Loucy (cell line): ENCODE data around the gene PTGDS.

Experiments
- EZH2phosphoT487 ChIP-seq: fragments of 200-600 bp; IDR thresholded peaks from 2 replicates; pipeline ENCODE4 v1.6.1; 2018; ENCODE audit warnings: antibody characterized with exemption, mild to moderate bottlenecking, moderate library complexity, borderline replicate concordance
- TF ChIP-seq, protein P1 (sequence below): fragments of 200-600 bp; sonication (generic); conservative IDR thresholded peaks from 2 replicates; pipeline ENCODE4 v1.5.1; 2014; ENCODE audit warnings: mild to moderate bottlenecking, antibody characterized with exemption, low read length

DNA sequence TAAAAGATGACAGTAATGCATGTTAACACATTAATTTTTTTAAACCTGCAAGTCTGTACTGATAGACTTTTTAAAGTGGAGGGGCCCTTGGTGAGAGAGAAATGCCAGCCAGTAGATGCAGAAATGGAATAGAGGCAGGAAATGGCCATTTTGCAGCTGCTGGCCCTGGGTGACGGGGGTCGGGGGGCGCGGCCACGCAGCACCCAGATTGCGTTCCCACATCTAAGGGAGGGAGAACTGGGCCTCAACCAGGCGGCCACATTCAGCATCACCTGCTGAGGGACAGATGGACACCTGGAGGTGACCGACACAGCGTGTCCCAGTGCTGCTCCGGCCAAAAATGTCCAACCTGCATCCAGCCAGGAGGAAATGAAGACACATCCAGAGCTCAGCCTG lies 25.3 kb downstream of the PTGDS start:
- TF ChIP-seq, protein P1, sequence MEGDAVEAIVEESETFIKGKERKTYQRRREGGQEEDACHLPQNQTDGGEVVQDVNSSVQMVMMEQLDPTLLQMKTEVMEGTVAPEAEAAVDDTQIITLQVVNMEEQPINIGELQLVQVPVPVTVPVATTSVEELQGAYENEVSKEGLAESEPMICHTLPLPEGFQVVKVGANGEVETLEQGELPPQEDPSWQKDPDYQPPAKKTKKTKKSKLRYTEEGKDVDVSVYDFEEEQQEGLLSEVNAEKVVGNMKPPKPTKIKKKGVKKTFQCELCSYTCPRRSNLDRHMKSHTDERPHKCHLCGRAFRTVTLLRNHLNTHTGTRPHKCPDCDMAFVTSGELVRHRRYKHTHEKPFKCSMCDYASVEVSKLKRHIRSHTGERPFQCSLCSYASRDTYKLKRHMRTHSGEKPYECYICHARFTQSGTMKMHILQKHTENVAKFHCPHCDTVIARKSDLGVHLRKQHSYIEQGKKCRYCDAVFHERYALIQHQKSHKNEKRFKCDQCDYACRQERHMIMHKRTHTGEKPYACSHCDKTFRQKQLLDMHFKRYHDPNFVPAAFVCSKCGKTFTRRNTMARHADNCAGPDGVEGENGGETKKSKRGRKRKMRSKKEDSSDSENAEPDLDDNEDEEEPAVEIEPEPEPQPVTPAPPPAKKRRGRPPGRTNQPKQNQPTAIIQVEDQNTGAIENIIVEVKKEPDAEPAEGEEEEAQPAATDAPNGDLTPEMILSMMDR = no peak
- no peak for TF ChIP-seq EZH2phosphoT487
